Stimulated activated CD4-positive, alpha-beta T cell treated with anti-CD3 and anti-CD28 coated beads, Interleukin-1b, Interleukin-23, amount 100 ng/mL, for 48 hours (primary cell): ENCODE data around the gene INPP4B.
A peak's percentile ranks its signal among the peaks of the same experiment; 100 is the strongest.
"Not testable (repeated sequence)": the region's sequence is repeated elsewhere in the genome, so short reads cannot be mapped to it uniquely, and the experiment has no call there.

ENCODE experiments used
- DNase-seq: peaks from one replicate; pipeline ENCODE4 v3.0.0-alpha.2; 2020

The INPP4B gene

DNA sequence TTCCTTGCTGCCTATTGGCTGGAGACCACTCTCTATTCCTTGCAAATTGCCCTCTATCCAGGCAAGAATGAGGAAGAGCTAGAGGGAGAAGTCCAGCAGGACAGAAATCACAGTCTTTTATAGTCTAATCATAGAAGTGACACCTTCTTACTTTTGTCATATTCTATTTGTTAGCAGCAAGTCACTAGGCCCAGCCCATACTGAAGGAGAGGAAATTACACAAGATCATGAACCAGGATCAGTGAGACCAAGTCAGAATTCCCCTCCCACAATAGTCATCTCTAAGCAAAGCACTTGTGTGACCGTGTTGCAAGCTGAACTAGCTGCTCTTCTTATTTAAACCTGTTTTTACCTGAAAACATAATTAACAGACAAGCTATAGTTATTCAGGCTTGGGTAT is 317.7 kb downstream of the INPP4B start:
- DNase-seq: no peak

GRCh38 chr4:142523111-142523510 is 323.0 kb downstream of the INPP4B start:
- no peak for DNase-seq

DNA sequence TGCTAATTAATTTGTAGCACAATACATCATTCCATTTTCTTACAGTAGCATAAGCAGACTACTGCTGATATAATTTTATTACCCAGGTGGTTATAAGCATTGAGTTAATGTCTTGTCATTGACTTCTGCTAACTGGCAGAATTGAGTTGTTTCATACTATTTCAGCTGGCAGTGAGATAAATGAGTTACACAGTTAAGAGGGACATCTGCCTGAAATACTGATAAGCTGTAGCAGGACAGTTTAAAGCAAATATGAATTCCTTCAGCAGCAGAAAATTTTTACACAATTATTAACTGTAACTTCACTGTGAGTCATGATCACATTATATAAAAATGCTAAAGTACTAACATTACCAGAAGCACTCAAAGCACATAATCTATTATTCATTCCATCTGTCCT is 326.8 kb downstream of the INPP4B start:
- DNase-seq: no peak

- DNase-seq: no peak
Observed at GRCh38 chr4:142516686-142517526, 329.2 kb downstream of the INPP4B start.

GRCh38 chr4:142512161-142512560 is 333.9 kb downstream of the INPP4B start:
- no peak for DNase-seq

- DNase-seq: no peak
Observed at GRCh38 chr4:142509881-142510280, 336.2 kb downstream of the INPP4B start.

- not testable (repeated sequence) for DNase-seq
Observed at GRCh38 chr4:142509381-142509780, 336.7 kb downstream of the INPP4B start.

GRCh38 chr4:142500966-142501365 is 345.1 kb downstream of the INPP4B start:
- DNase-seq: no peak

GRCh38 chr4:142497606-142498005 is 348.5 kb downstream of the INPP4B start:
- no peak for DNase-seq

DNA sequence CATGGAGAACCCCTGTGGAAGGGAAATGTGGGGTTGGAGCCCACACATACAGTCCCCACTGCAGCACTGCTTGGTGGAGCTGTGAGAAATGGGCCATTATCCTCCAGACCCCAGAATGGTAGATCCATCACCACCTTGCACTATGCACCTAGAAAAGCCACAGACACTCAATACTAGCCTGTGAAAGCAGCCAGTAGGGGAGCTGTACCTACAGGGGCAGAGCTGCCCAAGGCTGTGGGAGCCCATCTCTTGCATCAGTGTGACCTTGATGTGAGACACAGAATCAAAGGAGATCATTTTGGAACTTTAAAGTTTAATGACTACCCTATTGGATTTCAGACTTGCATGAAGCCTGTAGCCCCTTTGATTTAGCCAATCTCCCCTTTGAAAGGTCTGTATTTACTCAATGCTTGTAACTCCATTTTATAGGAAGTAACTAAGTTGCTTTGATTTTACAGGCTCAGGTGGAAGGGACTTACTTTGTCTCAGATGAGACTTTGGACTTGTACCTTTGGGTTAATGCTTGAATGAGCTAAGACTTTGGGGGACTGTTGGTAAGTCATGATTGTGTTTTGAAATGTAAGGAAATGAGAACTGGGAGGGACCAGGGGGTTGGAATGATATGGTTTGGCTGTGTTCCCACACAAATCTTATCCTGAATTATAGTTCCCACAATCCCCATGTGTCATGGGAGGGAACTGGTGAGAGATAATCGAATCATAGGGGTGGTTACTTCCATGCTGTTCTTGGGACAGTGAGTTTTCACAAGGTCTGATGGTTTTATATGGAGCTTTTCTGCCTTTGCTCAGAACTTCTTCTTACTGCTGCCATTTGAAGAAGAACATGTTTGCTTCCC is 352.6 kb downstream of the INPP4B start:
- no peak for DNase-seq

GRCh38 chr4:142485452-142485851 is 360.6 kb downstream of the INPP4B start:
- DNase-seq: no peak

DNA sequence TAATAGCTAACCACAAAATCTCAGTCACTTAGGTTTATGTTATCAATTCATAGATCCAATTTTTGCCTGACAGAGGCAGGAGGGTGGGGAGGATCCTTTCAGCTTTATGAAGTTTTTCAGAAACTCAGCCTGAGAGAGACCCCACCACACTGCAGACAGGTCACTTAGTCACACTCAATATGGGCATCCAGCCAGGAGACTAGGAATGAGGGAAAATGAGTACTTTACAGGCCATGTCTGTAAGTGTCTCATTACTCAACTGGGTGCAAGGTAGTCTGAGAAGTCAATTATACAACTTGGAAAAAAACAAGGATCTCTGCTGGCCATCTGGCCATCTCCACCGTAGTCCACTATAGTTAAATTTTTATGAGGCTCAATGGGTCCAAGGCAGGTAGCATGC is 365.9 kb downstream of the INPP4B start:
- DNase-seq: no peak

DNA sequence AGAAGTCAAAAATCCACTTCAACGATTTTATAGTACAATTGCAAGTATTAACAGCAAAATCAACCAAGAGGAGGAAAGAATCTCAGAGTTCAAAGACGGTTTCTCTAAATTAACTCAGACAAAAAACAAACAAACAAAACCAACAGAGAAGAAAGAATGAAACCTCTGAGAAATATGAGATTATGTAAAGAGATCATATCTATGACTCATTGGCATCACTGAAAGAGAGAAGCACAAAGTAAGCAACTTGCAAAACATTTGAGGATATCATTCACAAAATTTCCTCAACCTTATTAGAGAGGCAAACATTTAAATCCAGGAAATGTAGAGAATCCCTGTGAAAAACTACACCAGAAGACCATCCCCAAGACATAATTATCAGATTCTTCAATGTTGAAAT is 370.4 kb downstream of the INPP4B start:
- DNase-seq: no peak

DNA sequence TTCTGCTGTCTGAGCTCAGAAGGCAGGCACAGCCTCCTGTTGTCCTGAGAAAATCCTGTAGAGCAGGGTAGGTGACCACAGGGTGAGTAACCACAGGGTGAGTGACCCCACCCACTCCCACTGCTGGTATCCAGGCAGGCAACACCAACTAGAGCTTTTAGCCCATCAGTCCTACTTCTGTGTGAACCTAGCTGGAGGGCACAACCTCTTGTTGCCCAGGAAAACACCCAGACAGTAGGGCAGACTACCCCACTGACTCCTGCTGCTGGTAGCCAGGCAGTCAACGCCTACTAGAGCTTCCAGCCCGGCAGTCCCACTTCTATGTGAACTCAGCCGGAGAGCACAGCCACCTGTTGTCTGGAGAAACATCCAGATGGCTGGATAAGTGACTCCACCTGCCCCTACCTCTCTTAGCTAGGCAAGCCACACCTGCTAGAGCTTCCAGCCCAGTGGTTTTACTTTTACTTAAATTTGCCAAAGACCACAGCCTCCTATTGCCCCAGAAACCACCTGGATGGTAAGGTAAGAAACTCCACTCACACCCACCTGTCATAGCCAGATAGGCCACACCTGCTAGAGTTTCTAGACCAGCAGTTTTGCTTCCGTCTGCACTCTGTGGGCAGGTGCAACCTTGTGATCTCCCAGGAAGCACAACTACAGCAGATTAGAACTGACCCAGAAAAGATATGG is 371.6 kb downstream of the INPP4B start:
- DNase-seq: no peak

- DNase-seq: no peak
Observed at GRCh38 chr4:142473960-142474338, 372.2 kb downstream of the INPP4B start.

DNA sequence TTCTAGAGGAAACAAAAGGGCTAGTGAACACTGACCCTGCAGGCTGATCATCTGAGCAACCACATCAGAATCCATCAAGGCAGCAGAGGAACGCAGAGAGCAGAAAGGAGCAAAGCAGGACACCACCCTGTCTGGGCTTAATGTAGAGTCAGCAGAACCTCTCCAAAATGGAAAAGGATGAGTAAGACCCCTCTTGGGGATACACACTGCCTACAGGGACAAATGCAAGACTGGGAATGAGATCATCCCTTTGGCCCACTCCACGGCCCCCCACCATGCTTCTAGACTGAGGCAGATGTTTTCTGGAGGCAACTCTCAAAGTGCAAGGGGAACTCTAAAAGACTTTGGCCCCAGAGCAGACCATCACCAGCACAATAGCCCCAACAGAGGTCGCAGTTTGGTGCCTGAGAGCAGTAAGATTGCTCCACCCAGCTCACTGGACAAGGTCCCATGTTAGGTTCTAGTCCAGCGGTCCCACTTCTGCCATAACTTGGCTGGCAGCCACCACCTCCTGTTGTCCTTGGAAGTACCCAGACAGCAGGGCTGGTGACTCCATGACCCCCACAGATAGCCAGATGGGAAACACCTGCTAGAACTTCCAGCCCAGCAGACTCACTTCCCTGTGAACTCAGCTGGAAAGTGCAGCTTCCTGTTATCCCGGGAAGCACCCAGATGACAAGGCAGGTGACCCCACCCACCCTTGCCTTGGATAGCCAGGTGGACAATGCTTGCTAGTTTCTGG is 372.7 kb downstream of the INPP4B start:
- DNase-seq: no peak

- no peak for DNase-seq
Observed at GRCh38 chr4:142467088-142467487, 379.0 kb downstream of the INPP4B start.

- no peak for DNase-seq
Observed at GRCh38 chr4:142465526-142465925, 380.6 kb downstream of the INPP4B start.

DNA sequence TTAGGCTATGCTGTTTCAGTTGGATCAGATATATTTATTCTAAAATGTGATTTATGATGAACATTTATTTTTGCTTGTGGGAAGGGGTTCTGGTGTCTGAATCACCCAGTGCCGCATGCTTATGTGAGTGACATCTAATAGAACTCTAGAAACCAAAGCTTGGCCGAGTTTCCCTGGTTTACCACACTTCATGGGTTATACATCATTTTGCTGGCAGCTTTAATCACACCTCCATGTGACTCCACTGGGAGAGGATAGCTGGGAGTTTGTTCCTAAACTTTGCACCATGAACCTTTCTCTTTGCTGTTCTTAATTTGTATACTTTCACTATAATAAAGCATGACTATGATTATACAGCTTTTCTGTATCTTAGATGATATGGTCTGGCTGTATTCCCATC is 382.9 kb downstream of the INPP4B start:
- DNase-seq: no peak

DNA sequence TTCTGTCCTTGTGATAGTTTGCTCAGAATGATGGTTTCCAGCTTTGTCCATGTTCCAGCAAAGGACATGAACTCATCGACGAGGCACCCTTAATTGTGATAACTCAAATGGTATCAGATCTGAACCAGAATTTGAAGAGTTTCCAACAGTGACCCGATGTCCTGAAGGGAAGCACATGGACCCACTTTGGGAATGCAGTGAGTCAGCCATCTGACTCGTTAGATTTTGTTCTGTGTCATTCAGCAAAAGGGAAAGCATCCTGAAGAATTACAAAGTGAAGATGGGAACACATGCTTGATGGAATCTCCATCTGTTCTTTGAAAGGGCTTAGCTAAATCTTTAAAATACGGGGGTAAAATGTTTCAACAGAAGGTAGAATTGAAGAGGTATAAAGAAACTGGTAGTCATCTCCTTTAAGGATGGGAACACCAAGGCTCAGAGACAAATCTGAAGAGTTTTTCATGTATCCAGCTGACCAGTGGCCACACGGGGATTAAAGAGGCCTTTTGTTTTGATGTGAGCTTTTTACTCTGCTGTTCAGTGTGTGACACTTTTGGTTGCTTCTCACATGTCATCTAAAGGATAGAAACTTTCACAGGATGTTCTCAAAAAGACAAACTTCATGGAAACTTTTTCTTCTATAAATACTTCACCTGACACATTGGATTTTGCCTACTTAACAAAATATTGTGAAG is 393.8 kb downstream of the INPP4B start:
- DNase-seq: no peak

DNA sequence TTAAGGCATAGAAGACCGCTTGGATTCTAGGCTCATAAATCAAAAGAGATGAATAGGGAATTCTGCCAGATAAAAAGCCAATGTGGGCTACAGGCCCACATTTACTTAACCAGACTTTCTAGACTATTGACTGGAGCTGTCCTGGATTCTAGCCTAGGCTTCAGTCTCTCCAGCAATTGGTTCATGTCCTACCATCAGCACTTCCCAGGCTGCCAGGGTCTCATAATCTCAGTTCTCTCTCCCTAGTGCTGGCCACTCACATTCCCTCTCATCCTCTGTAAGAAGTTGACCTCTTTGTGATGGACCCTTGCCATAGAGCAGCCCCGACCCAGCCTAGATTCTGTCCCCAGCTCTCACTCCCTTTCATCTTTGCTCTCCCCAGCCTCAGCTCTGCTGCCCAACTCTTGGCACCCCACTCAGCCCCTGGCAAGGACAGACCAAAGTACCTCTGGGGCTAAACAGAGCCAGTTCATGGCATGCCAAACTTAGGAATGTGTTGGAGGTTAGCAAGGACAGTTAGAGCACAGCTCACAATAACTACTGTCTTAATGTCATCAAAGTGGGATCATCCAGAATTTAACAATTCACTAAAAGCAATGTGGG is 396.2 kb downstream of the INPP4B start:
- DNase-seq: no peak

- DNase-seq: peak; percentile 13
Observed at GRCh38 chr4:142447009-142447408, 399.1 kb downstream of the INPP4B start.
